GM20000 (cell line): Measurements from ENCODE around the gene HMGN1.

Experiments
- DNase-seq: peaks from one replicate; pipeline ENCODE4 v3.0.0; 2012; ENCODE audit warnings: low spot score
- CTCF ChIP-seq: IDR thresholded peaks from 2 replicates; pipeline ENCODE4 v1.5.1; 2012; ENCODE audit warnings: mild to moderate bottlenecking, control low read depth; ENCODE audit errors: extremely low read depth, missing control alignments

HMGN1 gene

GRCh38 chr21:39349211-39350093 lies 564 bp upstream of the HMGN1 start:
- peak; percentile 99 for DNase-seq
- no peak for TF ChIP-seq CTCF

- DNase-seq, result no peak
- TF ChIP-seq CTCF, result no peak
These were observed 891 bp downstream of the HMGN1 start for GRCh38 chr21:39348040-39348354.

GRCh38 chr21:39347537-39347936 lies 1.4 kb downstream of the HMGN1 start:
- no peak for TF ChIP-seq CTCF
- no peak for DNase-seq

GRCh38 chr21:39346671-39347331 lies 2.1 kb downstream of the HMGN1 start:
- DNase-seq, result no peak
- TF ChIP-seq CTCF, result no peak

- TF ChIP-seq CTCF, result no peak
- no peak for DNase-seq
These were observed 2.7 kb downstream of the HMGN1 start for GRCh38 chr21:39346206-39346605.

GRCh38 chr21:39345440-39345839 lies 3.4 kb downstream of the HMGN1 start:
- no peak for TF ChIP-seq CTCF
- DNase-seq, result no peak

- no peak for DNase-seq
- no peak for TF ChIP-seq CTCF
These were observed 4.0 kb downstream of the HMGN1 start for GRCh38 chr21:39344848-39345247.
